Colonic mucosa (tissue), 4 donors: ENCODE measurements around the gene DPF3. TPM values are rescaled to one million over a fixed set of nuclear protein-coding genes. Genes with fewer than 3 reads are reported as not detected.

ENCODE experiments used
- DNase-seq: peaks from one replicate; pipeline ENCODE4 v3.0.0-alpha.2; 2020
- H3K27ac ChIP-seq: fragments of 200-600 bp; one replicate; pipeline ENCODE4 v1.8.0; 2021
- H3K27me3 ChIP-seq: fragments of 200-600 bp; one replicate; pipeline ENCODE4 v1.8.0; 2021
- H3K36me3 ChIP-seq: fragments of 200-600 bp; one replicate; pipeline ENCODE4 v1.8.0; 2021
- H3K4me1 ChIP-seq: fragments of 200-600 bp; one replicate; pipeline ENCODE4 v1.8.0; 2021; ENCODE audit warnings: mild to moderate bottlenecking
- H3K4me3 ChIP-seq: fragments of 200-600 bp; one replicate; pipeline ENCODE4 v1.8.0; 2021
- H3K9ac ChIP-seq, 2 donors: one replicate each; pipeline ENCODE4 v1.7.0; 2013; ENCODE audit warnings: control low read depth in 2 of 2, low read depth in 2 of 2, low read length in 2 of 2
- H3K9me3 ChIP-seq: fragments of 200-600 bp; one replicate; pipeline ENCODE4 v1.8.0; 2021
- CTCF ChIP-seq: fragments of 200-600 bp; IDR thresholded peaks from one replicate; pipeline ENCODE4 v1.8.0; 2022; ENCODE audit warnings: antibody characterized with exemption, mild to moderate bottlenecking
- intact Hi-C: fragments of 100-400 bp; cut with DNase I; formaldehyde crosslinking; loops from one replicate; pipeline ENCODE4 v1.14.1; 2022
- total RNA-seq, 2 donors: library from RNA; stranded (reverse); fragmentation: NEBNext Ultra II Directional in 1 of 2; extraction: Animal tissue kit (Norgen Biotek cat#: 25700) in 1 of 2; gene quantifications; one replicate each; pipeline ENCODE4 v1.2.1, GENCODE V29; 2021
- donor health status: healthy.
- donor health status: DM: no; HTN: no; CAD: no.
- donor health status: DM: no; HTN: no; CAD: no.

DPF3 gene
- total RNA-seq, 2 donors from 2014 or later: 6.7 to 14.0 TPM

GRCh38 chr14:72742118-72742837 is 151.6 kb downstream of the DPF3 start:
- H3K9me3 ChIP-seq: no peaks in the 10 kb centered on the region
- peak; percentile 12 for DNase-seq
- H3K4me1 ChIP-seq: no peaks in the 10 kb centered on the region
- H3K27ac ChIP-seq: no peak overlapping the region
- H3K27me3 ChIP-seq: no peaks in the 10 kb centered on the region
- H3K36me3 ChIP-seq: no peaks in the 10 kb centered on the region
- intact Hi-C loops: no loop called here
- no peak for TF ChIP-seq CTCF
- no peak overlapping the region for H3K4me3 ChIP-seq
- H3K9ac ChIP-seq: no peak overlapping the region

- Histone ChIP-seq H3K27ac (no peak overlapping the region), H3K36me3 (no peaks in the 10 kb centered on the region), H3K9me3 (no peaks in the 10 kb centered on the region), H3K27me3 (no peaks in the 10 kb centered on the region), H3K4me3 (no peak overlapping the region), H3K4me1 (no peaks in the 10 kb centered on the region), H3K9ac (no peak overlapping the region)
- TF ChIP-seq CTCF: no peak
- no peak for DNase-seq
- intact Hi-C loops: no loop called here
Measured at GRCh38 chr14:72741826-72742117, 152.1 kb downstream of the DPF3 start.

GRCh38 chr14:72740966-72741825 is 152.7 kb downstream of the DPF3 start:
- Histone ChIP-seq H3K9me3 (no peaks in the 10 kb centered on the region), H3K27me3 (no peaks in the 10 kb centered on the region), H3K4me1 (no peaks in the 10 kb centered on the region), H3K27ac (no peak overlapping the region), H3K4me3 (no peak overlapping the region), H3K36me3 (no peaks in the 10 kb centered on the region), H3K9ac (no peak overlapping the region)
- DNase-seq: peak; percentile 11
- intact Hi-C loops: no loop called here
- no peak for TF ChIP-seq CTCF

GRCh38 chr14:72740504-72740961 is 153.4 kb downstream of the DPF3 start:
- no peak overlapping the region for H3K27ac ChIP-seq
- no peaks in the 10 kb centered on the region for H3K4me1 ChIP-seq
- H3K9me3 ChIP-seq: no peaks in the 10 kb centered on the region
- no peak overlapping the region for H3K9ac ChIP-seq
- no peak overlapping the region for H3K4me3 ChIP-seq
- intact Hi-C loops: no loop called here
- no peaks in the 10 kb centered on the region for H3K36me3 ChIP-seq
- peak; percentile 12 for DNase-seq
- TF ChIP-seq CTCF: no peak
- no peaks in the 10 kb centered on the region for H3K27me3 ChIP-seq

GRCh38 chr14:72739446-72740405 is 154.2 kb downstream of the DPF3 start:
- H3K4me1 ChIP-seq: no peaks in the 10 kb centered on the region
- H3K36me3 ChIP-seq: no peaks in the 10 kb centered on the region
- no peaks in the 10 kb centered on the region for H3K9me3 ChIP-seq
- no peak overlapping the region for H3K27ac ChIP-seq
- no peaks in the 10 kb centered on the region for H3K27me3 ChIP-seq
- no peak overlapping the region for H3K9ac ChIP-seq
- H3K4me3 ChIP-seq: no peak overlapping the region
- intact Hi-C loops: no loop called here
- no peak for TF ChIP-seq CTCF
- peak; percentile 4 for DNase-seq
